Subcutaneous abdominal adipose tissue (tissue), 5 donors: Measurements from ENCODE around the gene TAF7.
"Not testable (repeated sequence)": the region's sequence is repeated elsewhere in the genome, so short reads cannot be mapped to it uniquely, and the experiment has no call there.

Experiments
- H3K27ac ChIP-seq: one replicate; pipeline ENCODE4 v1.7.0; 2013; ENCODE audit warnings: low read depth, mild to moderate bottlenecking, inconsistent platforms, low read length, moderate library complexity
- H3K27me3 ChIP-seq, 5 donors: one replicate each; pipeline ENCODE4 v1.7.0; 2013; ENCODE audit warnings: low read length in 5 of 5, inconsistent platforms in 1 of 5; ENCODE audit not compliant: control insufficient read depth in 5 of 5, insufficient read depth in 4 of 5
- H3K36me3 ChIP-seq, 5 donors: one replicate each; pipeline ENCODE4 v1.7.0; 2013; ENCODE audit warnings: low read length in 5 of 5; ENCODE audit not compliant: control insufficient read depth in 5 of 5, insufficient read depth in 5 of 5
- H3K4me1 ChIP-seq, 5 donors: one replicate each; pipeline ENCODE4 v1.7.0; 2013; ENCODE audit warnings: low read length in 5 of 5, mild to moderate bottlenecking in 3 of 5, moderate library complexity in 1 of 5; ENCODE audit not compliant: control insufficient read depth in 5 of 5, insufficient read depth in 5 of 5
- H3K4me3 ChIP-seq, 5 donors: one replicate each; pipeline ENCODE4 v1.7.0; 2013; ENCODE audit warnings: low read length in 5 of 5, low read depth in 1 of 5
- H3K9ac ChIP-seq, 5 donors: one replicate each; pipeline ENCODE4 v1.7.0; 2013; ENCODE audit warnings: low read length in 5 of 5, mild to moderate bottlenecking in 4 of 5, moderate library complexity in 3 of 5
- H3K9me3 ChIP-seq, 5 donors: one replicate each; pipeline ENCODE4 v1.7.0; 2013; ENCODE audit warnings: low read length in 5 of 5; ENCODE audit not compliant: control insufficient read depth in 5 of 5
- donor health status: healthy.
- donor health status: healthy.
- donor health status: healthy.
- donor health status: healthy.
- donor health status: healthy.

TAF7 gene

GRCh38 chr5:141316963-141317362, 3.6 kb downstream of the TAF7 start:
- peaks cover 64 to 82% (median 70%) of the 10 kb centered on the region in 5 donors for H3K9me3 ChIP-seq
- not testable (repeated sequence) for H3K27me3 ChIP-seq, H3K9ac ChIP-seq, H3K27ac ChIP-seq
- H3K4me3 ChIP-seq: peak overlapping the region in 1 of 5 donors; percentile 29
- peaks cover 5 to 35% (median 17%) of the 10 kb centered on the region in 5 donors for H3K36me3 ChIP-seq
- peaks cover 0 to 19% (median 12%) of the 10 kb centered on the region in 5 donors for H3K4me1 ChIP-seq

DNA sequence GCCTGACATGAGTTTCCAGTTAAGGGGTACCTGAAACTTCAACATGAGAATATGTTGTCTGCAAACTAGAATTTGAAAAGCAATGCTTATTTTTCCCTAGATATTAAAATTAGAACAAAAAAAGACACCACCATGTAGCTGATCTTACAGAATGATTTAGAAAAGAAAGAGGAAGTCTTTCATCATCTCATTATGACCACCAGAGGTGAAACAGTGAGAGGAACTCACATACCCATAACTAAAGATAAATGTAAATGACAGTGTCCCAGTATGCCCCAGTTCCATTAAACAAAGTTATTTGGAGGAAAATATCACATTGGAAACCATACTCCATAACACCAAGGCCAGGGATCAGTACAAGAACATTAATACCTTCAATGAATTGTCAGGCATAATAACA, 6.9 kb downstream of the TAF7 start:
- Histone ChIP-seq H3K4me3 (no peak overlapping the region), H3K9ac (no peak overlapping the region), H3K27me3 (no peaks in the 10 kb centered on the region), H3K9me3 (peaks cover 68 to 89% (median 78%) of the 10 kb centered on the region in 5 donors), H3K36me3 (peaks cover 0 to 25% (median 6%) of the 10 kb centered on the region in 5 donors), H3K4me1 (no peaks in the 10 kb centered on the region), H3K27ac (no peak overlapping the region)

DNA sequence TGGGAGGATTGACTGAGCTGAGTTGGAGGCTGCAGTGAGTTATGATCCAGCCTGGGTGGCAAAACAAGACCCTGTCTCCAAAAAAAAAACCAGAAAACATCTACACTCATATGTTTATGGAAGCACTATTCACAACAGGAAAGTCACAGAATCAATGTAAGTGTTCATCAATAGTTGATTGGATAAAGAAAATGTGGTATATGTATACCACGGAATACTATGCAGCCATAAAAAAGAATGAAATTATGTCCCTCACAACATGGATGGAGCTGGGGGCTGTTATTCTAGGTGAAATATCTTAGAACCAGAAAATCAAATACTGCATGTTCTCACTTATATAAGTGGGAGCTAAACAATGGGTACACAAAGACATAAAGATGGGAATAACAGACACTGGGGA, 14.0 kb downstream of the TAF7 start:
- Histone ChIP-seq H3K9me3 (peaks cover 52 to 84% (median 81%) of the 10 kb centered on the region in 5 donors), H3K9ac (no peak overlapping the region), H3K36me3 (no peaks in the 10 kb centered on the region), H3K27ac (no peak overlapping the region), H3K4me1 (no peaks in the 10 kb centered on the region), H3K27me3 (no peaks in the 10 kb centered on the region), H3K4me3 (peak overlapping the region in 2 of 5 donors; percentile 32 to 39)

DNA sequence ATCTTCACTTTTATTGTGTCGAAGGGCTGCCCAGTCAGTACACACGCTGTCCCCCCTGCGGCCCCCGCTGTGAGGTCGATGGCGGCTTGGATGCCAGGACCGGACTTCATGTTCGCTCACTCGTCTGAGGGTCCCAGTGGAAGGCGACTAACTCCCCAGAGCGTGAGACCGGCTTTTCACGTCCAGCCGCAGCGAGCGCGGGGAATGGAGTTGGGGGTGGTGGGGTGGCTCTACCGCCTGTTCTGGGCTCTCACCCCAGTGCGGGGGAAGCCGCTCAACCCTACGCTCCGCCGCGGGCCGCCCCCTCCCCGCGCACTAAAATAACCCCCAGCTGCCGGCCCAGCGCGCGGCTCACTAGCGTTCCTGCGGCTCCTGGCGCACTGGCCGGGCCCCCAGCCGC, 16.8 kb downstream of the TAF7 start, which contains the start of gene SLC25A2:
SLC25A2 (minus strand) TSS at position 294 of the 400 bp plus-strand sequence; CDS start at position 110, 184 bp downstream.
- H3K27ac ChIP-seq: no peak within 1 kb of the TSS

GRCh38 chr5:141298376-141298775, 22.2 kb downstream of the TAF7 start:
- peaks cover 23 to 84% (median 74%) of the 10 kb centered on the region in 5 donors for H3K9me3 ChIP-seq
- H3K27me3 ChIP-seq: no peaks in the 10 kb centered on the region
- no peaks in the 10 kb centered on the region for H3K4me1 ChIP-seq
- no peak overlapping the region for H3K27ac ChIP-seq
- H3K4me3 ChIP-seq: peak overlapping the region in 2 of 5 donors; percentile 7 to 16
- H3K36me3 ChIP-seq: peaks cover 0 to 7% (median 0%) of the 10 kb centered on the region in 5 donors
- H3K9ac ChIP-seq: no peak overlapping the region

More for the DNA sequence above, 16.8 kb downstream of the TAF7 start, which contains the start of gene SLC25A2:
- no peak within 1 kb of the TSS for H3K9ac ChIP-seq
- H3K4me1 ChIP-seq: no peaks in the 10 kb centered on the region
- no peaks in the 10 kb centered on the region for H3K36me3 ChIP-seq
- peaks cover 46 to 87% (median 83%) of the 10 kb centered on the region in 5 donors for H3K9me3 ChIP-seq
- H3K27me3 ChIP-seq: no peaks in the 10 kb centered on the region
- peak within 1 kb of the TSS; percentile 24 to 53 (median 45) for H3K4me3 ChIP-seq

GRCh38 chr5:141272906-141273305, 47.7 kb downstream of the TAF7 start:
- Histone ChIP-seq H3K4me1 (no peaks in the 10 kb centered on the region), H3K27me3 (no peaks in the 10 kb centered on the region), H3K9ac (no peak overlapping the region), H3K4me3 (peak overlapping the region in 4 of 5 donors; percentile 42 to 56 (median 52)), H3K9me3 (peaks cover 56 to 95% (median 89%) of the 10 kb centered on the region in 5 donors), H3K36me3 (peaks cover 0 to 7% (median 0%) of the 10 kb centered on the region in 5 donors), H3K27ac (no peak overlapping the region)

GRCh38 chr5:141269195-141269594, 51.4 kb downstream of the TAF7 start:
- no peak overlapping the region for H3K27ac ChIP-seq
- H3K9me3 ChIP-seq: peaks cover 65 to 99% (median 95%) of the 10 kb centered on the region in 5 donors
- H3K4me1 ChIP-seq: no peaks in the 10 kb centered on the region
- no peaks in the 10 kb centered on the region for H3K27me3 ChIP-seq
- peaks cover 0 to 18% (median 0%) of the 10 kb centered on the region in 5 donors for H3K36me3 ChIP-seq
- H3K9ac ChIP-seq: no peak overlapping the region
- H3K4me3 ChIP-seq: peak overlapping the region in 4 of 5 donors; percentile 21 to 45 (median 38)
